K562 (cell line): Measurements from ENCODE around the gene HMX3. TPM values are rescaled to one million over a fixed set of nuclear protein-coding genes. Genes with fewer than 3 reads are reported as not detected.

Source experiments
- ATAC-seq: fragments of 200-7000 bp; cut with Tn5 transposase; 3 replicates; pipeline ENCODE4 v1.9.1; 2020; ENCODE audit warnings: moderate library complexity
- BruUV-seq: library from RNA; stranded (reverse); fragments of 400-500 nt; replicated peaks from 2 replicates; lab custom pipeline; 2021; lab: Mats Ljungman, UMichigan
- CTCF ChIA-PET: fragments of 300-600 bp; formaldehyde crosslinking; extraction: SDS; loops from one replicate; lab custom pipeline; 2021; ENCODE audit warnings: low intra/inter-chr PET ratio; lab: Yijun Ruan, JAX
- POLR2A ChIA-PET: fragments of 300-600, 350-650 bp; sonication (Branson Sonifier 250); formaldehyde crosslinking; extraction: SDS; loops from one replicate; lab custom pipeline; 2021; ENCODE audit warnings: antibody characterized with exemption, inconsistent platforms; lab: Yijun Ruan, JAX
- DNase-seq, 4 experiments: peaks; one replicate each; pipeline versions ENCODE4 v3.0.0 to v3.0.0-alpha.2; 2011 to 2018; ENCODE audit warnings: low spot score in 3 of 4, mixed read lengths in 3 of 4; ENCODE audit errors: extremely low read depth in 1 of 4
- FAIRE-seq: peaks from 2 replicates; lab custom pipeline; 2011; peaks lifted over from hg19 to GRCh38; lab: Jason Lieb, UNC
- H2AFZ ChIP-seq: 2 replicates; pipeline ENCODE4 v1.6.0; 2011; ENCODE audit warnings: low read depth, low read length, control low read depth, inconsistent platforms
- H3K27ac ChIP-seq: fragments of 200-600 bp; 3 replicates; pipeline ENCODE4 v1.8.0; 2011; ENCODE audit warnings: low read depth, mild to moderate bottlenecking, control low read depth, inconsistent platforms, low read length, moderate library complexity, mixed read lengths; ENCODE audit errors: extremely low read depth
- H3K27me3 ChIP-seq, 2 experiments: fragments of 300-600 bp in 1 of 2; 2 replicates in 1 of 2; 3 replicates in 1 of 2; pipeline versions ENCODE4 v1.6.0 to v1.8.0; 2011; ENCODE audit warnings: inconsistent platforms in 2 of 2, low read length in 2 of 2, mild to moderate bottlenecking in 1 of 2, mixed read lengths in 1 of 2, moderate library complexity in 1 of 2; ENCODE audit not compliant: control insufficient read depth in 2 of 2, insufficient read depth in 2 of 2
- H3K36me3 ChIP-seq: fragments of 300-600 bp; 3 replicates; pipeline ENCODE4 v1.8.0; 2011; ENCODE audit warnings: mild to moderate bottlenecking, low read length, inconsistent platforms; ENCODE audit not compliant: control insufficient read depth, insufficient read depth
- H3K4me1 ChIP-seq, 2 experiments: fragments of 200-600 bp in 1 of 2; replicated peaks in 1 of 2; 2 replicates in 1 of 2; 3 replicates in 1 of 2; pipeline versions ENCODE4 v1.5.1 to v1.8.0; 2011; ENCODE audit warnings: inconsistent platforms in 2 of 2, low read length in 2 of 2, mild to moderate bottlenecking in 1 of 2, mixed read lengths in 1 of 2, moderate library complexity in 1 of 2; ENCODE audit not compliant: control insufficient read depth in 2 of 2, insufficient read depth in 2 of 2
- H3K4me2 ChIP-seq: 2 replicates; pipeline ENCODE4 v1.6.1; 2011; ENCODE audit warnings: low read length, control low read depth, inconsistent platforms, mixed read lengths; ENCODE audit not compliant: insufficient read depth
- H3K4me3 ChIP-seq: fragments of 200-600 bp; sonication (generic), shearing (Covaris generic); 2 replicates; pipeline ENCODE4 v1.5.1; 2016; ENCODE audit warnings: control low read depth, inconsistent platforms
- H3K79me2 ChIP-seq: fragments of 200-600 bp; 3 replicates; pipeline ENCODE4 v1.8.0; 2011; ENCODE audit warnings: low read length, inconsistent platforms; ENCODE audit not compliant: control insufficient read depth, insufficient read depth
- H3K9ac ChIP-seq, 2 experiments: 2 replicates each; pipeline versions ENCODE4 v1.6.0 to v1.6.1; 2011; ENCODE audit warnings: low read depth in 2 of 2, low read length in 2 of 2, control low read depth in 1 of 2, inconsistent platforms in 1 of 2, mild to moderate bottlenecking in 1 of 2, mixed read lengths in 1 of 2; ENCODE audit not compliant: insufficient read depth in 1 of 2
- H3K9me1 ChIP-seq: one replicate; pipeline ENCODE4 v1.6.0; 2011; ENCODE audit warnings: inconsistent platforms, mild to moderate bottlenecking, low read length, moderate library complexity; ENCODE audit not compliant: control insufficient read depth, insufficient read depth
- H3K9me3 ChIP-seq: replicated peaks from 2 replicates; pipeline ENCODE4 v1.5.1; 2011; ENCODE audit warnings: low read depth, low read length, inconsistent platforms; ENCODE audit not compliant: control insufficient read depth, insufficient read depth
- H4K20me1 ChIP-seq: replicated peaks from 2 replicates; pipeline ENCODE4 v1.6.1; 2011; ENCODE audit warnings: low read length, inconsistent platforms, mixed read lengths; ENCODE audit not compliant: control insufficient read depth, insufficient read depth
- ARNT ChIP-seq, 2 experiments: fragments of 450-650 bp; IDR thresholded peaks; 2 replicates each; pipeline ENCODE4 v1.6.1; 2016; ENCODE audit warnings: mild to moderate bottlenecking in 1 of 2
- HMGXB4 ChIP-seq: sonication (generic); formaldehyde crosslinking; IDR thresholded peaks from 2 replicates; pipeline ENCODE4 v1.8.1; 2023; ENCODE audit warnings: mild to moderate bottlenecking, missing genetic modification reagents
- MIER1 ChIP-seq: fragments of 450-650 bp; IDR thresholded peaks from 2 replicates; pipeline ENCODE4 v1.6.1; 2016; ENCODE audit warnings: antibody characterized with exemption, mild to moderate bottlenecking, low read depth
- MTA3 ChIP-seq: fragments of 450-650 bp; formaldehyde crosslinking; IDR thresholded peaks from 2 replicates; pipeline ENCODE4 v1.6.1; 2017; ENCODE audit warnings: mild to moderate bottlenecking, borderline replicate concordance
- PCBP1 ChIP-seq: fragments of 200-400 bp; formaldehyde crosslinking; IDR thresholded peaks from 2 replicates; pipeline ENCODE4 v1.6.1; 2018; ENCODE audit warnings: mild to moderate bottlenecking, low read depth, low read length; ENCODE audit not compliant: poor library complexity, severe bottlenecking
- ZFPM2 ChIP-seq: fragments of 250-450 bp; sonication (Bioruptor Pico); IDR thresholded peaks from 2 replicates; pipeline ENCODE4 v1.5.1; 2022; ENCODE audit warnings: mild to moderate bottlenecking
- WGBS: fragments of 100-300 bp; shearing (Covaris generic); methylation state at CpG from one replicate; pipeline ENCODE4 v1.1.6; 2016; ENCODE audit warnings: low coverage, mixed read lengths; ENCODE audit not compliant: insufficient coverage; ENCODE audit errors: missing lambda C conversion rate; 5-methylcytosine and 5-hydroxymethylcytosine counted together
- in situ Hi-C: fragments of 300-500 bp; cut with MboI; formaldehyde crosslinking; loops from 4 replicates; pipeline ENCODE4 v1.15.0; 2018; ENCODE audit warnings: inconsistent platforms, mixed read lengths
- intact Hi-C: fragments of 100-400 bp; cut with micrococcal nuclease; formaldehyde crosslinking; loops from 2 replicates; pipeline ENCODE4 v1.14.2; 2022
- polyA plus RNA-seq, 8 experiments: library from polyadenylated mRNA; depleted of rRNA in 4 of 8; stranded (reverse) in 5 of 8; unstranded in 3 of 8; fragments of >200 nt; fragmentation: Nextera tagmentation in 2 of 8; fragmentation: Illumina TruSeq in 1 of 8; extraction: Ambion mirVana in 2 of 8; extraction: Trizol in 1 of 8; gene quantifications; 2 replicates each; pipeline versions ENCODE4 v1.2.1 to v1.2.3, GENCODE V29; 2011 to 2014; ENCODE audit warnings: inconsistent platforms in 1 of 8, missing spikeins in 1 of 8
- total RNA-seq, 7 experiments: library from RNA; depleted of rRNA in 6 of 7; stranded (reverse); fragments of >200 nt in 6 of 7; fragmentation: Illumina TruSeq in 2 of 7; extraction: Trizol in 2 of 7; gene quantifications; 2 replicates each; pipeline versions ENCODE4 v1.2.1 to v1.2.3, GENCODE V29; 2011 to 2021; ENCODE audit warnings: low replicate concordance in 1 of 7

Gene HMX3
- total and polyA plus RNA-seq, 9 of the 15 experiments (the other 6 are each of a cell fraction or from before 2014, with no cell fraction given), result 0.55 to 43.5 (median 7.4) TPM; not detected in 2

GRCh38 chr10:123087786-123088185 is 48.0 kb upstream of the HMX3 start:
- Histone ChIP-seq H3K27me3 (no peaks in the 10 kb centered on the region; a peak in 2 of 5 replicates), H3K9me3 (no peaks in the 10 kb centered on the region), H4K20me1 (no peaks in the 10 kb centered on the region), H2AFZ (no peak overlapping the region), H3K4me2 (no peak overlapping the region), H3K9ac (no peak overlapping the region), H3K4me1 (no peaks in the 10 kb centered on the region), H3K9me1 (no peaks in the 10 kb centered on the region), H3K79me2 (no peaks in the 10 kb centered on the region), H3K4me3 (no peak overlapping the region), H3K27ac (no peak overlapping the region), H3K36me3 (no peaks in the 10 kb centered on the region)
- 0% methylated on average over 2 of the region's 3 CpGs for WGBS
- in situ Hi-C loops (no loop called here), intact Hi-C loops (no loop called here)
- CTCF ChIA-PET, result no interaction called here
- FAIRE-seq (no peak), ATAC-seq (no peak), DNase-seq (no peak)
- POLR2A ChIA-PET, result no interaction called here
- no TSS peak for BruUV-seq
- TF ChIP-seq MIER1 (no peak), MTA3 (no peak), PCBP1 (no peak), ZFPM2 (CRISPR knock-in tag) (no peak), HMGXB4 (CRISPR knock-in tag) (no peak), ARNT (IDR thresholded peaks at IDR 0.05) (no peak)
